Stimulated activated CD8-positive, alpha-beta memory T cell treated with anti-CD3 and anti-CD28 coated beads, Interleukin-4, amount 100 ng/mL, for 48 hours (primary cell): Measurements from ENCODE around the gene FBXW7.

Experiments used
- DNase-seq: peaks from one replicate; pipeline ENCODE4 v3.0.0-alpha.2; 2020

FBXW7 gene

GRCh38 chr4:152421576-152421975 is 114.3 kb downstream of the FBXW7 start:
- DNase-seq: no peak

- no peak for DNase-seq
Measured at GRCh38 chr4:152419809-152420208, 116.1 kb downstream of the FBXW7 start.

- no peak for DNase-seq
Measured at GRCh38 chr4:152417673-152418072, 118.2 kb downstream of the FBXW7 start.

- no peak for DNase-seq
Measured at GRCh38 chr4:152415980-152416379, 119.9 kb downstream of the FBXW7 start.

- no peak for DNase-seq
Measured at GRCh38 chr4:152408514-152409327, 127.2 kb downstream of the FBXW7 start.

GRCh38 chr4:152401424-152401823 is 134.5 kb downstream of the FBXW7 start:
- no peak for DNase-seq

- DNase-seq: no peak
Measured at GRCh38 chr4:152399246-152399645, 136.6 kb downstream of the FBXW7 start.

GRCh38 chr4:152398060-152398459 is 137.8 kb downstream of the FBXW7 start:
- DNase-seq: no peak

GRCh38 chr4:152394791-152395190 is 141.1 kb downstream of the FBXW7 start:
- no peak for DNase-seq

GRCh38 chr4:152392079-152392478 is 143.8 kb downstream of the FBXW7 start:
- DNase-seq: no peak

- DNase-seq: no peak
Measured at GRCh38 chr4:152390216-152390615, 145.7 kb downstream of the FBXW7 start.

- no peak for DNase-seq
Measured at GRCh38 chr4:152389359-152389758, 146.5 kb downstream of the FBXW7 start.

- DNase-seq: no peak
Measured at GRCh38 chr4:152385551-152385950, 150.3 kb downstream of the FBXW7 start.

- no peak for DNase-seq
Measured at GRCh38 chr4:152382057-152382785, 153.7 kb downstream of the FBXW7 start.

GRCh38 chr4:152380919-152381318 is 155.0 kb downstream of the FBXW7 start:
- DNase-seq: no peak

GRCh38 chr4:152380185-152380584 is 155.7 kb downstream of the FBXW7 start:
- no peak for DNase-seq

- no peak for DNase-seq
Measured at GRCh38 chr4:152374606-152375285, 161.1 kb downstream of the FBXW7 start.

GRCh38 chr4:152374153-152374552 is 161.7 kb downstream of the FBXW7 start:
- DNase-seq: no peak

- no peak for DNase-seq
Measured at GRCh38 chr4:152372444-152372843, 163.4 kb downstream of the FBXW7 start.

GRCh38 chr4:152369902-152370295 is 166.0 kb downstream of the FBXW7 start:
- DNase-seq: no peak

GRCh38 chr4:152369203-152369901 is 166.5 kb downstream of the FBXW7 start:
- no peak for DNase-seq

GRCh38 chr4:152368001-152368400 is 167.9 kb downstream of the FBXW7 start:
- no peak for DNase-seq

GRCh38 chr4:152364883-152365282 is 171.0 kb downstream of the FBXW7 start:
- no peak for DNase-seq
